K562 (cell line): Measurements from ENCODE around the gene ARHGAP15. TPM values are rescaled to one million over a fixed set of nuclear protein-coding genes. Genes with fewer than 3 reads are reported as not detected.
A peak's percentile ranks its signal among the peaks of the same experiment; 100 is the strongest.

Source experiments
- ATAC-seq: fragments of 200-7000 bp; cut with Tn5 transposase; 3 replicates; pipeline ENCODE4 v1.9.1; 2020; ENCODE audit warnings: moderate library complexity
- BruUV-seq: library from RNA; stranded (reverse); fragments of 400-500 nt; replicated peaks from 2 replicates; lab custom pipeline; 2021; lab: Mats Ljungman, UMichigan
- CTCF ChIA-PET: fragments of 300-600 bp; formaldehyde crosslinking; extraction: SDS; loops from one replicate; lab custom pipeline; 2021; ENCODE audit warnings: low intra/inter-chr PET ratio; lab: Yijun Ruan, JAX
- POLR2A ChIA-PET: fragments of 300-600, 350-650 bp; sonication (Branson Sonifier 250); formaldehyde crosslinking; extraction: SDS; loops from one replicate; lab custom pipeline; 2021; ENCODE audit warnings: antibody characterized with exemption, inconsistent platforms; lab: Yijun Ruan, JAX
- DNase-seq, 4 experiments: peaks; one replicate each; pipeline versions ENCODE4 v3.0.0 to v3.0.0-alpha.2; 2011 to 2018; ENCODE audit warnings: low spot score in 3 of 4, mixed read lengths in 3 of 4; ENCODE audit errors: extremely low read depth in 1 of 4
- FAIRE-seq: peaks from 2 replicates; lab custom pipeline; 2011; peaks lifted over from hg19 to GRCh38; lab: Jason Lieb, UNC
- H2AFZ ChIP-seq: 2 replicates; pipeline ENCODE4 v1.6.0; 2011; ENCODE audit warnings: low read depth, low read length, control low read depth, inconsistent platforms
- H3K27ac ChIP-seq: fragments of 200-600 bp; 3 replicates; pipeline ENCODE4 v1.8.0; 2011; ENCODE audit warnings: low read depth, mild to moderate bottlenecking, control low read depth, inconsistent platforms, low read length, moderate library complexity, mixed read lengths; ENCODE audit errors: extremely low read depth
- H3K27me3 ChIP-seq, 2 experiments: fragments of 300-600 bp in 1 of 2; 2 replicates in 1 of 2; 3 replicates in 1 of 2; pipeline versions ENCODE4 v1.6.0 to v1.8.0; 2011; ENCODE audit warnings: inconsistent platforms in 2 of 2, low read length in 2 of 2, mild to moderate bottlenecking in 1 of 2, mixed read lengths in 1 of 2, moderate library complexity in 1 of 2; ENCODE audit not compliant: control insufficient read depth in 2 of 2, insufficient read depth in 2 of 2
- H3K36me3 ChIP-seq: fragments of 300-600 bp; 3 replicates; pipeline ENCODE4 v1.8.0; 2011; ENCODE audit warnings: mild to moderate bottlenecking, low read length, inconsistent platforms; ENCODE audit not compliant: control insufficient read depth, insufficient read depth
- H3K4me1 ChIP-seq, 2 experiments: fragments of 200-600 bp in 1 of 2; replicated peaks in 1 of 2; 2 replicates in 1 of 2; 3 replicates in 1 of 2; pipeline versions ENCODE4 v1.5.1 to v1.8.0; 2011; ENCODE audit warnings: inconsistent platforms in 2 of 2, low read length in 2 of 2, mild to moderate bottlenecking in 1 of 2, mixed read lengths in 1 of 2, moderate library complexity in 1 of 2; ENCODE audit not compliant: control insufficient read depth in 2 of 2, insufficient read depth in 2 of 2
- H3K4me2 ChIP-seq: 2 replicates; pipeline ENCODE4 v1.6.1; 2011; ENCODE audit warnings: low read length, control low read depth, inconsistent platforms, mixed read lengths; ENCODE audit not compliant: insufficient read depth
- H3K4me3 ChIP-seq: fragments of 200-600 bp; sonication (generic), shearing (Covaris generic); 2 replicates; pipeline ENCODE4 v1.5.1; 2016; ENCODE audit warnings: control low read depth, inconsistent platforms
- H3K79me2 ChIP-seq: fragments of 200-600 bp; 3 replicates; pipeline ENCODE4 v1.8.0; 2011; ENCODE audit warnings: low read length, inconsistent platforms; ENCODE audit not compliant: control insufficient read depth, insufficient read depth
- H3K9ac ChIP-seq, 2 experiments: 2 replicates each; pipeline versions ENCODE4 v1.6.0 to v1.6.1; 2011; ENCODE audit warnings: low read depth in 2 of 2, low read length in 2 of 2, control low read depth in 1 of 2, inconsistent platforms in 1 of 2, mild to moderate bottlenecking in 1 of 2, mixed read lengths in 1 of 2; ENCODE audit not compliant: insufficient read depth in 1 of 2
- H3K9me1 ChIP-seq: one replicate; pipeline ENCODE4 v1.6.0; 2011; ENCODE audit warnings: inconsistent platforms, mild to moderate bottlenecking, low read length, moderate library complexity; ENCODE audit not compliant: control insufficient read depth, insufficient read depth
- H3K9me3 ChIP-seq: replicated peaks from 2 replicates; pipeline ENCODE4 v1.5.1; 2011; ENCODE audit warnings: low read depth, low read length, inconsistent platforms; ENCODE audit not compliant: control insufficient read depth, insufficient read depth
- H4K20me1 ChIP-seq: replicated peaks from 2 replicates; pipeline ENCODE4 v1.6.1; 2011; ENCODE audit warnings: low read length, inconsistent platforms, mixed read lengths; ENCODE audit not compliant: control insufficient read depth, insufficient read depth
- ARHGAP35 ChIP-seq: fragments of 450-650 bp; IDR thresholded peaks from 2 replicates; pipeline ENCODE4 v1.6.1; 2018; ENCODE audit not compliant: partially characterized antibody
- ATF7 ChIP-seq: fragments of 450-650 bp; IDR thresholded peaks from 2 replicates; pipeline ENCODE4 v1.7.1; 2014; ENCODE audit warnings: mild to moderate bottlenecking, moderate library complexity
- CBX3 ChIP-seq, 2 experiments: IDR thresholded peaks; 1 replicate in 1 of 2; 2 replicates in 1 of 2; pipeline ENCODE4 v1.6.1; 2012; ENCODE audit warnings: inconsistent platforms in 2 of 2, low read length in 2 of 2, borderline replicate concordance in 1 of 2, control low read depth in 1 of 2
- CCAR2 ChIP-seq: fragments of 200-400 bp; formaldehyde crosslinking; IDR thresholded peaks from 2 replicates; pipeline ENCODE4 v1.6.1; 2017; ENCODE audit warnings: mild to moderate bottlenecking, low read depth, low read length
- GABPB1 ChIP-seq: sonication (generic); formaldehyde crosslinking; IDR thresholded peaks from 2 replicates; pipeline ENCODE4 v1.8.0; 2022; ENCODE audit warnings: mild to moderate bottlenecking, missing genetic modification reagents
- HES1 ChIP-seq: fragments of 450-650 bp; IDR thresholded peaks from 2 replicates; pipeline ENCODE4 v1.6.1; 2016; ENCODE audit warnings: low read depth, mild to moderate bottlenecking, moderate library complexity
- MTA3 ChIP-seq: fragments of 450-650 bp; formaldehyde crosslinking; IDR thresholded peaks from 2 replicates; pipeline ENCODE4 v1.6.1; 2017; ENCODE audit warnings: mild to moderate bottlenecking, borderline replicate concordance
- POLR3A ChIP-seq: IDR thresholded peaks from 2 replicates; pipeline ENCODE4 v1.6.1; 2011; ENCODE audit warnings: borderline replicate concordance, mild to moderate bottlenecking, moderate library complexity; ENCODE audit not compliant: insufficient read length, insufficient read depth; ENCODE audit errors: extremely low read depth
- SIN3A ChIP-seq, 2 experiments: fragments of 150-350 bp in 1 of 2; IDR thresholded peaks; 2 replicates each; pipeline ENCODE4 v1.6.1; 2011 to 2016; ENCODE audit warnings: borderline replicate concordance in 2 of 2, low read depth in 2 of 2, low read length in 2 of 2, mild to moderate bottlenecking in 2 of 2, moderate library complexity in 2 of 2; ENCODE audit not compliant: control insufficient read depth in 1 of 2
- SMAD2 ChIP-seq: fragments of 150-350 bp; IDR thresholded peaks from 2 replicates; pipeline ENCODE4 v1.6.1; 2014; ENCODE audit warnings: low read depth, mild to moderate bottlenecking, low read length
- TCF3 ChIP-seq: sonication (generic); formaldehyde crosslinking; IDR thresholded peaks from 2 replicates; pipeline ENCODE4 v1.4.0; 2020; ENCODE audit warnings: mild to moderate bottlenecking, missing genetic modification reagents
- TEAD1 ChIP-seq, 2 experiments: fragments of 450-650 bp in 1 of 2; sonication (generic) in 1 of 2; formaldehyde crosslinking; IDR thresholded peaks; 2 replicates each; pipeline versions ENCODE4 v1.4.0 to v1.8.0; 2020 to 2022; ENCODE audit warnings: mild to moderate bottlenecking in 2 of 2, missing genetic modification reagents in 1 of 2
- ZNF75A ChIP-seq: fragments of 450-650 bp; formaldehyde crosslinking; IDR thresholded peaks from 2 replicates; pipeline ENCODE4 v1.4.0; 2020; ENCODE audit warnings: mild to moderate bottlenecking
- WGBS: fragments of 100-300 bp; shearing (Covaris generic); methylation state at CpG from one replicate; pipeline ENCODE4 v1.1.6; 2016; ENCODE audit warnings: low coverage, mixed read lengths; ENCODE audit not compliant: insufficient coverage; ENCODE audit errors: missing lambda C conversion rate; 5-methylcytosine and 5-hydroxymethylcytosine counted together
- in situ Hi-C: fragments of 300-500 bp; cut with MboI; formaldehyde crosslinking; loops from 4 replicates; pipeline ENCODE4 v1.15.0; 2018; ENCODE audit warnings: inconsistent platforms, mixed read lengths
- intact Hi-C: fragments of 100-400 bp; cut with micrococcal nuclease; formaldehyde crosslinking; loops from 2 replicates; pipeline ENCODE4 v1.14.2; 2022
- polyA plus RNA-seq, 8 experiments: library from polyadenylated mRNA; depleted of rRNA in 4 of 8; stranded (reverse) in 5 of 8; unstranded in 3 of 8; fragments of >200 nt; fragmentation: Nextera tagmentation in 2 of 8; fragmentation: Illumina TruSeq in 1 of 8; extraction: Ambion mirVana in 2 of 8; extraction: Trizol in 1 of 8; gene quantifications; 2 replicates each; pipeline versions ENCODE4 v1.2.1 to v1.2.3, GENCODE V29; 2011 to 2014; ENCODE audit warnings: inconsistent platforms in 1 of 8, missing spikeins in 1 of 8
- total RNA-seq, 7 experiments: library from RNA; depleted of rRNA in 6 of 7; stranded (reverse); fragments of >200 nt in 6 of 7; fragmentation: Illumina TruSeq in 2 of 7; extraction: Trizol in 2 of 7; gene quantifications; 2 replicates each; pipeline versions ENCODE4 v1.2.1 to v1.2.3, GENCODE V29; 2011 to 2021; ENCODE audit warnings: low replicate concordance in 1 of 7
- TF ChIP-seq, protein P1 (sequence below): fragments of 450-650 bp; formaldehyde crosslinking; IDR thresholded peaks from 2 replicates; pipeline ENCODE4 v1.4.0; 2022; ENCODE audit warnings: mild to moderate bottlenecking, moderate library complexity
- TF ChIP-seq, protein P2 (sequence below), 3 experiments: fragments of 200-800 bp in 1 of 3; sonication (Bioruptor generic) in 1 of 3; sonication (generic) in 1 of 3; formaldehyde crosslinking in 1 of 3; IDR thresholded peaks; 2 replicates each; pipeline versions ENCODE4 v1.6.1 to v1.8.0; 2016 to 2022; ENCODE audit warnings: mild to moderate bottlenecking in 2 of 3, missing compliant biosample characterization in 2 of 3, missing genetic modification characterization in 2 of 3, missing genetic modification reagents in 1 of 3

The ARHGAP15 gene
- total and polyA plus RNA-seq, 9 of the 15 experiments (the other 6 are each of a cell fraction or from before 2014, with no cell fraction given), result 1.5 to 17.9 (median 7.9) TPM

GRCh38 chr2:143521396-143521795 is 392.2 kb downstream of the ARHGAP15 start:
- intact Hi-C loops, result no loop called here
- no TSS peak for BruUV-seq

DNA sequence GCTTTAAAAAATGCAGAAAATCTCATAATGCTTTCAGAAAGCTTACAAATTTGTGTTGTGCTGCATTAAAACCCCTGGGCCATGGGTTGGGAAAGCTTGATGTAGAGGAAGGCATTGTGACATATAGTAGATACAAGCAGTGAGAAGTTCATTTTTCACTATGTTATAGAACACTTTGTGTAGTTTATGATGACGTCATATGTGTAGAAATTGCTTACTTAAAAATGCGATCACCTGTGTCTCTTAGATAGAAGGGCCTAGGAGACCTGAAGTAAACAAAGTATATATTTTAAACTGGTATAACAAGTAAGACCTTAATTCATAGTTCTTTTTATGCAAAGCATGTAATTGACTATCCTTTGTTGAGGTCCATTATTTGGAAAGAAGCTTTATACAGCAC is 393.5 kb downstream of the ARHGAP15 start:
- no peaks in the 10 kb centered on the region; a peak in 1 of 5 replicates for H3K4me1 ChIP-seq
- H3K4me3 ChIP-seq, result no peak overlapping the region
- no peaks in the 10 kb centered on the region for H3K27me3 ChIP-seq
- FAIRE-seq, result no peak
- no peak overlapping the region for H2AFZ ChIP-seq
- H3K27ac ChIP-seq, result no peak overlapping the region
- no peaks in the 10 kb centered on the region for H3K9me3 ChIP-seq
- 28% methylated on average over 2 of the region's 2 CpGs for WGBS
- ATAC-seq, result no peak
- CTCF ChIA-PET, result no interaction called here
- no peaks in the 10 kb centered on the region for H3K9me1 ChIP-seq
- BruUV-seq, result no TSS peak
- no peaks in the 10 kb centered on the region for H3K79me2 ChIP-seq
- no peaks in the 10 kb centered on the region for H3K36me3 ChIP-seq
- POLR2A ChIA-PET, result interaction anchor here (0.9 kb wide), 1 partner anchor 10 kb away, joined by 4 read pairs; no protein-coding TSS in a partner anchor
- in situ Hi-C loops (no loop called here), intact Hi-C loops (no loop called here)
- no peaks in the 10 kb centered on the region for H4K20me1 ChIP-seq
- no peak overlapping the region for H3K4me2 ChIP-seq
- DNase-seq, result no peak
- no peak overlapping the region for H3K9ac ChIP-seq
- TF ChIP-seq CCAR2 (no peak), TEAD1 (CRISPR knock-in tag; IDR thresholded peaks at IDR 0.05) (no peak), ZNF75A (CRISPR knock-in tag) (no peak), SIN3A (IDR thresholded peaks at IDR 0.05; ENCODE audit: borderline replicate concordance in 2 of 2, control insufficient read depth in 1 of 2, low read depth in 2 of 2, low read length in 2 of 2) (no peak), TCF3 (CRISPR knock-in tag) (no peak), HES1 (no peak), ATF7 (peak; percentile 61; the same call in 1 of the 2 replicates), ARHGAP35 (no peak), SMAD2 (no peak), GABPB1 (CRISPR knock-in tag) (no peak)
- TF ChIP-seq, protein P1, sequence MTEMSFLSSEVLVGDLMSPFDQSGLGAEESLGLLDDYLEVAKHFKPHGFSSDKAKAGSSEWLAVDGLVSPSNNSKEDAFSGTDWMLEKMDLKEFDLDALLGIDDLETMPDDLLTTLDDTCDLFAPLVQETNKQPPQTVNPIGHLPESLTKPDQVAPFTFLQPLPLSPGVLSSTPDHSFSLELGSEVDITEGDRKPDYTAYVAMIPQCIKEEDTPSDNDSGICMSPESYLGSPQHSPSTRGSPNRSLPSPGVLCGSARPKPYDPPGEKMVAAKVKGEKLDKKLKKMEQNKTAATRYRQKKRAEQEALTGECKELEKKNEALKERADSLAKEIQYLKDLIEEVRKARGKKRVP (CRISPR knock-in tag), result no peak

More at GRCh38 chr2:143521396-143521795, 392.2 kb downstream of the ARHGAP15 start:
- TF ChIP-seq, protein P2, sequence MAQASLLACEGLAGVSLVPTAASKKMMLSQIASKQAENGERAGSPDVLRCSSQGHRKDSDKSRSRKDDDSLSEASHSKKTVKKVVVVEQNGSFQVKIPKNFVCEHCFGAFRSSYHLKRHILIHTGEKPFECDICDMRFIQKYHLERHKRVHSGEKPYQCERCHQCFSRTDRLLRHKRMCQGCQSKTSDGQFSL (CRISPR knock-in tag; IDR thresholded peaks at IDR 0.05), result no peak
- TF ChIP-seq, protein P2 (tag; IDR thresholded peaks at IDR 0.05), result no peak
- TF ChIP-seq POLR3A (no peak), MTA3 (no peak), CBX3 (IDR thresholded peaks at IDR 0.05; ENCODE audit: borderline replicate concordance in 1 of 2, low read length in 2 of 2) (no peak)
- Histone ChIP-seq H3K27ac (no peak overlapping the region), H3K27me3 (no peaks in the 10 kb centered on the region), H3K9me3 (no peaks in the 10 kb centered on the region), H4K20me1 (no peaks in the 10 kb centered on the region), H3K4me1 (no peaks in the 10 kb centered on the region; a peak in 1 of 5 replicates), H3K36me3 (no peaks in the 10 kb centered on the region), H3K9ac (no peak overlapping the region), H3K9me1 (no peaks in the 10 kb centered on the region), H2AFZ (no peak overlapping the region), H3K79me2 (no peaks in the 10 kb centered on the region), H3K4me3 (no peak overlapping the region), H3K4me2 (no peak overlapping the region)
- POLR2A ChIA-PET, result no interaction called here
- ATAC-seq (no peak), FAIRE-seq (no peak), DNase-seq (no peak)
- in situ Hi-C loops, result no loop called here
- CTCF ChIA-PET, result no interaction called here
- 17% methylated on average over 3 of the region's 3 CpGs for WGBS
